ENCODE data around the gene RARA.

RARA gene

GRCh38 chr17:40335620-40336019 lies 26.6 kb downstream of the RARA start:
- no peak for TF ChIP-seq CTCF (IDR thresholded peaks at IDR 0.05)
- no peak for DNase-seq
- peak overlapping the region; percentile 76 to 94 for H3K27ac ChIP-seq
- no peaks in the 10 kb centered on the region for H3K27me3 ChIP-seq
- H3K4me1 ChIP-seq, result peaks cover 20 to 91% (median 79%) of the 10 kb centered on the region in 4 donors
- H3K36me3 ChIP-seq, result peaks cover 0 to 5% (median 3%) of the 10 kb centered on the region in 3 donors
- intact Hi-C loops (cut with DNase I; ENCODE audit: low total_unique reads), result no loop called here
- H3K4me3 ChIP-seq, result no peak overlapping the region
- H3K9me3 ChIP-seq, result no peaks in the 10 kb centered on the region

- peaks cover 8 to 79% (median 65%) of the 10 kb centered on the region in 4 donors for H3K4me1 ChIP-seq
- H3K9me3 ChIP-seq, result no peaks in the 10 kb centered on the region
- intact Hi-C loops (cut with DNase I; ENCODE audit: low total_unique reads), result no loop called here
Measured at GRCh38 chr17:40337351-40337750, 28.4 kb downstream of the RARA start.

GRCh38 chr17:40338058-40338457 lies 29.1 kb downstream of the RARA start:
- H3K4me3 ChIP-seq, result no peak overlapping the region
- no peaks in the 10 kb centered on the region for H3K9me3 ChIP-seq
- no peaks in the 10 kb centered on the region for H3K27me3 ChIP-seq
- H3K4me1 ChIP-seq, result peaks cover under 1 to 76% (median 61%) of the 10 kb centered on the region in 4 donors
- H3K27ac ChIP-seq, result peak overlapping the region; percentile 12 to 21
- H3K36me3 ChIP-seq, result no peaks in the 10 kb centered on the region
- intact Hi-C loops (cut with DNase I; ENCODE audit: low total_unique reads), result no loop called here
- TF ChIP-seq CTCF (IDR thresholded peaks at IDR 0.05), result no peak
- DNase-seq, result no peak

More at GRCh38 chr17:40337351-40337750, 28.4 kb downstream of the RARA start:
- no peak for DNase-seq
- no peaks in the 10 kb centered on the region for H3K36me3 ChIP-seq
- H3K4me3 ChIP-seq, result no peak overlapping the region
- H3K27ac ChIP-seq, result peak overlapping the region; percentile 12 to 94
- no peak for TF ChIP-seq CTCF (IDR thresholded peaks at IDR 0.05)
- no peaks in the 10 kb centered on the region for H3K27me3 ChIP-seq

- intact Hi-C loops (cut with DNase I; ENCODE audit: low total_unique reads), result no loop called here
- no peak for DNase-seq
- Histone ChIP-seq H3K4me3 (no peak overlapping the region), H3K9me3 (no peaks in the 10 kb centered on the region), H3K36me3 (no peaks in the 10 kb centered on the region), H3K4me1 (peaks cover 0 to 76% (median 60%) of the 10 kb centered on the region in 4 donors), H3K27ac (peak overlapping the region; percentile 29 to 96), H3K27me3 (no peaks in the 10 kb centered on the region)
- TF ChIP-seq CTCF (IDR thresholded peaks at IDR 0.05), result no peak
Measured at GRCh38 chr17:40338941-40339649, 30.1 kb downstream of the RARA start.

- Histone ChIP-seq H3K4me1 (peaks cover 0 to 76% (median 60%) of the 10 kb centered on the region in 4 donors), H3K4me3 (no peak overlapping the region)
- no peak for TF ChIP-seq CTCF (IDR thresholded peaks at IDR 0.05)
Measured at GRCh38 chr17:40340327-40340726, 31.3 kb downstream of the RARA start.

More at GRCh38 chr17:40340327-40340726, 31.3 kb downstream of the RARA start:
- no peaks in the 10 kb centered on the region for H3K36me3 ChIP-seq
- peak overlapping the region in 1 of 2 donors; percentile 96 for H3K27ac ChIP-seq
- intact Hi-C loops (cut with DNase I; ENCODE audit: low total_unique reads), result no loop called here
- H3K9me3 ChIP-seq, result no peaks in the 10 kb centered on the region
- no peak for DNase-seq
- no peaks in the 10 kb centered on the region for H3K27me3 ChIP-seq

All from tibial artery (tissue), 4 donors.